Measurements from ENCODE around the gene SEMA4F.

DNA sequence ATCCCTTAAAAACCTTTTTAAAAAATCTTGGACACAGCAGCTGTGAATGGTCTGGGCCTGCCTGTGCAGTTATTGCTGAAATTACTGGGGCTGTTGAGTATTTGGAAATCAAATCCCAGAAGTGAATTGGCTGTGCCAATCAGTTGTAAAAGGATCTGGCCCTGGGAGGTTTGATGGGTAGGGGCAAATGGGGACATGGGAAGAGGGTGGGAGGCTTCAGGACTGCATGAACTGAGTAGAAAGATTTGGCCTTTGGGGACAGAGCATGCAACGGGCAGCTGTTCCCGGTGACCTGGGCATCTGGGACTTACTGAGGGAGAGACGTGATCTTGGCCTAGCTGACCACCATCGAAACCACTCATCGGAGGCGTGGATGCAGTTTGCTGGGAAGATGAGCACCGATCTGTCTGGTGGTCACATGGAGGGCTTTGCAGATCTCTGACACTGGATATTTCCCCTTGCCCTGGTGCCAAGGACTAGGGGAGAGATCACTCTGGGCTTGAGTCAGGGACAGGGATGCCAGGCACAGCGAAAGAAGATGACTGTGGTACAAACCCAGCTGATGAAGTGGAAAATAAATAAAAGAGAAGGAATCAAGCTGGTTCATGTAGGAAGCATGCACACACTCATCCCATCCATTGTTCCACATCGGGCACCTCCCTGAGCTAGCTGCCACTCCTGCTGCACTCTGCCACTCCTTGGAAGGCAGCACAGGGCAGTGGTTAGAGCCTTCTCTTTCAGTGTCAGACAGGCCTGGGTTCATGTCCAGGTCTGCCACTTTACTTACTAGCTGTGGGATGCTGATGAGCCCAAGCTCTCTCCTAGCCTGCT lies 58.4 kb downstream of the SEMA4F start:
- TF ChIP-seq CTCF (IDR thresholded peaks at IDR 0.05; ENCODE audit: poor library complexity) (no peak), EZH2 (IDR thresholded peaks at IDR 0.05; ENCODE audit: borderline replicate concordance) (no peak), EZH2phosphoT487 (IDR thresholded peaks at IDR 0.05; ENCODE audit: low read depth, severe bottlenecking, unreplicated experiment) (no peak)
